ENCODE measurements around the gene TLE2. TPM values are rescaled to one million over a fixed set of nuclear protein-coding genes. Genes with fewer than 3 reads are reported as not detected.
"Not testable (repeated sequence)": the region's sequence is repeated elsewhere in the genome, so short reads cannot be mapped to it uniquely, and the experiment has no call there.

Gene TLE2
- polyA plus RNA-seq, 2 donors: 10.1 to 16.0 TPM

- Histone ChIP-seq H3K27ac (ENCODE audit: low read depth in 2 of 2, low read length in 1 of 2) (no peak overlapping the region), H3K36me3 (ENCODE audit: control insufficient read depth in 2 of 2, insufficient read depth in 2 of 2, low read length in 1 of 2) (peaks cover 0 to 2% of the 10 kb centered on the region in 2 donors)
- 90 to 99% methylated on average over 7 of the region's 7 CpGs for WGBS, 2 donors
Measured at GRCh38 chr19:3017923-3018322, 11.2 kb downstream of the TLE2 start.

DNA sequence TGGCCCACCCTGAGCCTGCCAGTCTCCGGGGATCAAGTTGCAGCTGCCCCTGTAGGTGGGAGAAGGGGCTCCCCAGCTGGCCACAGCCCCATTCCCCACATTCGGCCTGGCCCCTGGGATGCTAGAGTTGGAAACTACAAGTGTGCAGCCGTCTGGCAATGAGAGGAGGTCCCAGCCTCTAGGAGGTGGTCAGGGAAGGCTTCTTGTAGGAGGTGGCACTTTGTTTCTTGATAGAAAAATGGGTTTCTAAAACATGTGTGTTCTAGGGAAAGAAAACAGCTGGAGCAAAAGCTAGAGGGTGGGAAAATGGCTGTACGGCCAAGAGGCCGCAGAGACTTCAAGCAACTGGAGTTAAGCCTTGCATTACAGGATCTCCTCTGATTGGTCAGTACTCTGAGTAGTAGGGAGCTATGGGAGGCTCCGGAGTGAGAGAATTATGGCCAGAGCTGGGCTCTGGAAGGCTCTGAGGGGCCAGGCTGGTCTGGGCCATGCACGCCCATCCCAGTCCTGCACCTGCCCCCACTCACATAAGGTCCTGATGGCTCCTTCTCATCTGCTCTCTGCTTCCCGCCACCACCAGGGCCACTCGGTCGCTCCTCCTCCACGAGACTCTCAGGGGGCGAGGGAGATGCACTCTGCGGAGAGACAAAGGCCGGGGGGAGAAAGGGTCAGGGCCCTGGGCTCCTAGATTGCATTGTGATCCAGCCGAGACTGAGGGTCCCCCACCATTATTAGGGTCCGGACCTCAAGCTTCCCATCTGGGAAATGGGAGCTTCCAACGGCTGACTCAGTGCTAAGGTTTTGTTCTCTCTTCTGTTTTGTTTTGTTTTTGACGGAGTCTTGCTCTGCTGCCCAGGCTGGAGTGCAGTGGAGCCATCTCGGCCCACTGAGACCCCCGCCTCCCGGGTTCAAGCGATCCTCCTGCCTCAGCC is 13.7 kb downstream of the TLE2 start:
- Histone ChIP-seq H3K4me1 (ENCODE audit: control insufficient read depth in 2 of 2, insufficient read depth in 2 of 2, low read length in 1 of 2) (peaks cover 0 to 3% of the 10 kb centered on the region in 2 donors), H3K9me3 (ENCODE audit: control insufficient read depth in 2 of 2, insufficient read depth in 1 of 2, low read depth in 1 of 2, low read length in 1 of 2) (no peaks in the 10 kb centered on the region), H3K27ac (ENCODE audit: low read depth in 2 of 2, low read length in 1 of 2) (no peak overlapping the region), H3K4me3 (ENCODE audit: low read depth in 1 of 2, low read length in 2 of 2) (no peak overlapping the region), H3K27me3 (ENCODE audit: control insufficient read depth in 1 of 2, insufficient read depth in 2 of 2, low read length in 2 of 2) (no peaks in the 10 kb centered on the region), H3K36me3 (ENCODE audit: control insufficient read depth in 2 of 2, insufficient read depth in 2 of 2, low read length in 1 of 2) (peaks cover 0 to 10% of the 10 kb centered on the region in 2 donors)
- 92 to 94% methylated on average over 21 to 22 of the region's 22 CpGs for WGBS, 2 donors

More at GRCh38 chr19:3017923-3018322, 11.2 kb downstream of the TLE2 start:
- no peaks in the 10 kb centered on the region for H3K4me1 ChIP-seq (ENCODE audit: control insufficient read depth in 2 of 2, insufficient read depth in 2 of 2, low read length in 1 of 2)
- H3K27me3 ChIP-seq (ENCODE audit: control insufficient read depth in 1 of 2, insufficient read depth in 2 of 2, low read length in 2 of 2): no peaks in the 10 kb centered on the region
- no peaks in the 10 kb centered on the region for H3K9me3 ChIP-seq (ENCODE audit: control insufficient read depth in 2 of 2, insufficient read depth in 1 of 2, low read depth in 1 of 2, low read length in 1 of 2)
- no peak overlapping the region for H3K4me3 ChIP-seq (ENCODE audit: low read depth in 1 of 2, low read length in 2 of 2)

DNA sequence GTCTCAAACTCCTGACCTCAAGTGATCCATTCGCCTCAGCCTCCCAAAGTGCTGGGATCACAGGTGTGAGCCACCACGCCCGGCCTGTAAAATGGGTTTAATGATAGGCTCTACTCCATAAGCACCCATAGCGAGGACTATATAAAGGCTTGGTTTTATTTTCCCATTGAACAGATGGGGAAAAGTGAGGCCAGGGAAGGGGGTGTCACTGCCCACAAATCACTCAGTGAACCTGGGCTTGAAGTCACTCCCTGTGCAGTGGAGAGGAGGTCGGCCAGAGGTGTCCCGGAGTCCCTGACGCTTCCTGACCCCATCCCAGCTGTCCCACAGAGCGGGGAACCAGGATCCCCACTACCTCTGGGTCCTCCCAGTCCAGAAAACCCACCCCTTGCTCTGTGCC is 14.9 kb downstream of the TLE2 start:
- WGBS, 2 donors: 96 to 98% methylated on average over 8 of the region's 8 CpGs
- H3K4me1 ChIP-seq (ENCODE audit: control insufficient read depth in 2 of 2, insufficient read depth in 2 of 2, low read length in 1 of 2): peaks cover 0 to 3% of the 10 kb centered on the region in 2 donors
- H3K36me3 ChIP-seq (ENCODE audit: control insufficient read depth in 2 of 2, insufficient read depth in 2 of 2, low read length in 1 of 2): peaks cover 0 to 11% of the 10 kb centered on the region in 2 donors
- H3K4me3 ChIP-seq (ENCODE audit: low read depth in 1 of 2, low read length in 2 of 2): no peak overlapping the region
- no peaks in the 10 kb centered on the region for H3K27me3 ChIP-seq (ENCODE audit: control insufficient read depth in 1 of 2, insufficient read depth in 2 of 2, low read length in 2 of 2)
- no peaks in the 10 kb centered on the region for H3K9me3 ChIP-seq (ENCODE audit: control insufficient read depth in 2 of 2, insufficient read depth in 1 of 2, low read depth in 1 of 2, low read length in 1 of 2)
- no peak overlapping the region for H3K27ac ChIP-seq (ENCODE audit: low read depth in 2 of 2, low read length in 1 of 2)

GRCh38 chr19:3013263-3013725 is 15.8 kb downstream of the TLE2 start:
- H3K9me3 ChIP-seq (ENCODE audit: control insufficient read depth in 2 of 2, insufficient read depth in 1 of 2, low read depth in 1 of 2, low read length in 1 of 2): no peaks in the 10 kb centered on the region
- peaks cover 0 to 3% of the 10 kb centered on the region in 2 donors for H3K4me1 ChIP-seq (ENCODE audit: control insufficient read depth in 2 of 2, insufficient read depth in 2 of 2, low read length in 1 of 2)
- H3K27ac ChIP-seq (ENCODE audit: low read depth in 2 of 2, low read length in 1 of 2): no peak overlapping the region
- WGBS, 2 donors: 62 to 75% methylated on average over 7 of the region's 7 CpGs
- peaks cover 0 to 15% of the 10 kb centered on the region in 2 donors for H3K36me3 ChIP-seq (ENCODE audit: control insufficient read depth in 2 of 2, insufficient read depth in 2 of 2, low read length in 1 of 2)
- H3K4me3 ChIP-seq (ENCODE audit: low read depth in 1 of 2, low read length in 2 of 2): no peak overlapping the region
- no peaks in the 10 kb centered on the region for H3K27me3 ChIP-seq (ENCODE audit: control insufficient read depth in 1 of 2, insufficient read depth in 2 of 2, low read length in 2 of 2)

GRCh38 chr19:3012621-3013262 is 16.3 kb downstream of the TLE2 start:
- Histone ChIP-seq H3K4me1 (ENCODE audit: control insufficient read depth in 2 of 2, insufficient read depth in 2 of 2, low read length in 1 of 2) (peaks cover 0 to 3% of the 10 kb centered on the region in 2 donors), H3K27ac (ENCODE audit: low read depth in 2 of 2, low read length in 1 of 2) (no peak overlapping the region), H3K4me3 (ENCODE audit: low read depth in 1 of 2, low read length in 2 of 2) (no peak overlapping the region), H3K27me3 (ENCODE audit: control insufficient read depth in 1 of 2, insufficient read depth in 2 of 2, low read length in 2 of 2) (no peaks in the 10 kb centered on the region), H3K36me3 (ENCODE audit: control insufficient read depth in 2 of 2, insufficient read depth in 2 of 2, low read length in 1 of 2) (peaks cover 0 to 15% of the 10 kb centered on the region in 2 donors), H3K9me3 (ENCODE audit: control insufficient read depth in 2 of 2, insufficient read depth in 1 of 2, low read depth in 1 of 2, low read length in 1 of 2) (no peaks in the 10 kb centered on the region)
- WGBS, 2 donors: 79% methylated on average over 16 of the region's 16 CpGs

DNA sequence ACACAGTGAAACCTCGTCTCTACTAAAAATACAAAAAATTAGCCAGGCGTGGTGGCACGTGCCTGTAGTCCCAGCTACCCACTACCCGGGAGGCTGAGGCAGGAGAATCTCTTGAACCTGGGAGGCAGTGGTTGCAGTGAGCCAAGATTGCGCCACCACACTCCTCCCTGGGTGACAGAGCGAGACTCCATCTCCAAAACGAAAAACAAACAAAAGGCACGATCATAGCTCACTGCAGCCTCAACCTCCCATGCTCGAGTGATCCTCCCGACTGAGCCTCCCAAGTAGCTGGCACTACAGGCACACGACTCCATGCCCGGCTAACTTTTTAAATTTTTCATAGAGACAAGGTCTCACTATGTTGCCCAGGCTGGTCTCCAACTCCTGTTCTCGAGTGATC is 17.0 kb downstream of the TLE2 start:
- H3K27ac ChIP-seq (ENCODE audit: low read depth in 2 of 2, low read length in 1 of 2); H3K27me3 ChIP-seq (ENCODE audit: control insufficient read depth in 1 of 2, insufficient read depth in 2 of 2, low read length in 2 of 2); H3K4me1 ChIP-seq (ENCODE audit: control insufficient read depth in 2 of 2, insufficient read depth in 2 of 2, low read length in 1 of 2); H3K4me3 ChIP-seq (ENCODE audit: low read depth in 1 of 2, low read length in 2 of 2); H3K9me3 ChIP-seq (ENCODE audit: control insufficient read depth in 2 of 2, insufficient read depth in 1 of 2, low read depth in 1 of 2, low read length in 1 of 2): not testable (repeated sequence)
- 66 to 73% methylated on average over 13 of the region's 13 CpGs for WGBS, 2 donors
- H3K36me3 ChIP-seq (ENCODE audit: control insufficient read depth in 2 of 2, insufficient read depth in 2 of 2, low read length in 1 of 2): peaks cover 0 to 15% of the 10 kb centered on the region in 2 donors

GRCh38 chr19:3010871-3011270 is 18.2 kb downstream of the TLE2 start:
- Histone ChIP-seq H3K36me3 (ENCODE audit: control insufficient read depth in 2 of 2, insufficient read depth in 2 of 2, low read length in 1 of 2) (peaks cover 0 to 18% of the 10 kb centered on the region in 2 donors), H3K27ac (ENCODE audit: low read depth in 2 of 2, low read length in 1 of 2) (no peak overlapping the region), H3K4me1 (ENCODE audit: control insufficient read depth in 2 of 2, insufficient read depth in 2 of 2, low read length in 1 of 2) (peaks cover 0 to 3% of the 10 kb centered on the region in 2 donors), H3K9me3 (ENCODE audit: control insufficient read depth in 2 of 2, insufficient read depth in 1 of 2, low read depth in 1 of 2, low read length in 1 of 2) (peaks cover 0 to 2% of the 10 kb centered on the region in 2 donors), H3K27me3 (ENCODE audit: control insufficient read depth in 1 of 2, insufficient read depth in 2 of 2, low read length in 2 of 2) (no peaks in the 10 kb centered on the region), H3K4me3 (ENCODE audit: low read depth in 1 of 2, low read length in 2 of 2) (no peak overlapping the region)
- WGBS, 2 donors: 68 to 84% methylated on average over 13 of the region's 13 CpGs

GRCh38 chr19:3008994-3009393 is 20.1 kb downstream of the TLE2 start:
- Histone ChIP-seq H3K9me3 (ENCODE audit: control insufficient read depth in 2 of 2, insufficient read depth in 1 of 2, low read depth in 1 of 2, low read length in 1 of 2) (peaks cover 0 to 2% of the 10 kb centered on the region in 2 donors), H3K4me1 (ENCODE audit: control insufficient read depth in 2 of 2, insufficient read depth in 2 of 2, low read length in 1 of 2) (peaks cover 0 to 3% of the 10 kb centered on the region in 2 donors), H3K4me3 (ENCODE audit: low read depth in 1 of 2, low read length in 2 of 2) (no peak overlapping the region), H3K36me3 (ENCODE audit: control insufficient read depth in 2 of 2, insufficient read depth in 2 of 2, low read length in 1 of 2) (peaks cover 0 to 24% of the 10 kb centered on the region in 2 donors), H3K27ac (ENCODE audit: low read depth in 2 of 2, low read length in 1 of 2) (no peak overlapping the region), H3K27me3 (ENCODE audit: control insufficient read depth in 1 of 2, insufficient read depth in 2 of 2, low read length in 2 of 2) (no peaks in the 10 kb centered on the region)
- WGBS, 2 donors: 77 to 80% methylated on average over 6 of the region's 6 CpGs

GRCh38 chr19:3007975-3008374 is 21.1 kb downstream of the TLE2 start:
- peaks cover 0 to 24% of the 10 kb centered on the region in 2 donors for H3K36me3 ChIP-seq (ENCODE audit: control insufficient read depth in 2 of 2, insufficient read depth in 2 of 2, low read length in 1 of 2)
- WGBS, 2 donors: 78 to 90% methylated on average over 9 of the region's 9 CpGs

More at GRCh38 chr19:3007975-3008374, 21.1 kb downstream of the TLE2 start:
- Histone ChIP-seq H3K4me3 (ENCODE audit: low read depth in 1 of 2, low read length in 2 of 2) (no peak overlapping the region), H3K4me1 (ENCODE audit: control insufficient read depth in 2 of 2, insufficient read depth in 2 of 2, low read length in 1 of 2) (peaks cover 0 to 3% of the 10 kb centered on the region in 2 donors), H3K9me3 (ENCODE audit: control insufficient read depth in 2 of 2, insufficient read depth in 1 of 2, low read depth in 1 of 2, low read length in 1 of 2) (peaks cover 0 to 2% of the 10 kb centered on the region in 2 donors), H3K27ac (ENCODE audit: low read depth in 2 of 2, low read length in 1 of 2) (no peak overlapping the region), H3K27me3 (ENCODE audit: control insufficient read depth in 1 of 2, insufficient read depth in 2 of 2, low read length in 2 of 2) (no peaks in the 10 kb centered on the region)

Data from esophagus (tissue), 2 donors.